NCI-H345 treated with DMSO at 0.1 percent for 48 hours (cell line): ENCODE measurements around the gene ERMP1.
"Not testable (repeated sequence)": the region's sequence is repeated elsewhere in the genome, so short reads cannot be mapped to it uniquely, and the experiment has no call there.

Experiments used
- DNase-seq: peaks from one replicate; lab custom pipeline; 2025; ENCODE audit not compliant: unreplicated experiment; lab: John Stamatoyannopoulos, UW

Gene ERMP1

GRCh38 chr9:5783982-5784381 is 48.9 kb downstream of the ERMP1 start:
- no peak for DNase-seq

- DNase-seq = not testable (repeated sequence)
Measured at GRCh38 chr9:5783420-5783819, 49.5 kb downstream of the ERMP1 start.

GRCh38 chr9:5779705-5780218 is 53.2 kb downstream of the ERMP1 start:
- DNase-seq = not testable (repeated sequence)

- DNase-seq = no peak
Measured at GRCh38 chr9:5778805-5779204, 54.1 kb downstream of the ERMP1 start.

GRCh38 chr9:5773324-5773999 is 59.5 kb downstream of the ERMP1 start:
- DNase-seq = no peak

GRCh38 chr9:5767968-5768932 is 64.7 kb downstream of the ERMP1 start:
- no peak for DNase-seq

- no peak for DNase-seq
Measured at GRCh38 chr9:5764130-5764868, 68.6 kb downstream of the ERMP1 start.

GRCh38 chr9:5762421-5762820 is 70.5 kb downstream of the ERMP1 start:
- no peak for DNase-seq

- DNase-seq = no peak
Measured at GRCh38 chr9:5760338-5760737, 72.6 kb downstream of the ERMP1 start.

- DNase-seq = no peak
Measured at GRCh38 chr9:5756633-5757032, 76.3 kb downstream of the ERMP1 start.

- no peak for DNase-seq
Measured at GRCh38 chr9:5750569-5750968, 82.3 kb downstream of the ERMP1 start.

GRCh38 chr9:5749306-5749705 is 83.6 kb downstream of the ERMP1 start:
- no peak for DNase-seq

- no peak for DNase-seq
Measured at GRCh38 chr9:5748438-5748837, 84.5 kb downstream of the ERMP1 start.

GRCh38 chr9:5743109-5743508 is 89.8 kb downstream of the ERMP1 start:
- no peak for DNase-seq

GRCh38 chr9:5736563-5737346 is 96.2 kb downstream of the ERMP1 start:
- DNase-seq = no peak

GRCh38 chr9:5735072-5735471 is 97.8 kb downstream of the ERMP1 start:
- no peak for DNase-seq
